Liver (tissue), 9 donors: Measurements from ENCODE around the gene PET100. TPM values are rescaled to one million over a fixed set of nuclear protein-coding genes. Genes with fewer than 3 reads are reported as not detected.

ENCODE experiments used
- DNase-seq: peaks from one replicate; pipeline ENCODE4 v3.0.0-alpha.2; 2017; ENCODE audit warnings: low spot score
- H3K27ac ChIP-seq, 2 donors: one replicate each; pipeline ENCODE4 v1.7.0; 2013; ENCODE audit warnings: inconsistent platforms in 2 of 2, low read length in 2 of 2, control low read depth in 1 of 2, low read depth in 1 of 2, mild to moderate bottlenecking in 1 of 2
- H3K27me3 ChIP-seq, 4 donors: one replicate each; pipeline versions ENCODE4 v1.6.1 to v1.7.0; 2013; ENCODE audit warnings: low read length in 3 of 4, inconsistent platforms in 1 of 4, mild to moderate bottlenecking in 1 of 4, moderate library complexity in 1 of 4; ENCODE audit not compliant: control insufficient read depth in 4 of 4, insufficient read depth in 4 of 4
- H3K36me3 ChIP-seq, 4 donors: one replicate each; pipeline versions ENCODE4 v1.6.1 to v1.7.0; 2013; ENCODE audit warnings: low read length in 3 of 4, mild to moderate bottlenecking in 3 of 4, low read depth in 1 of 4, moderate library complexity in 1 of 4; ENCODE audit not compliant: control insufficient read depth in 4 of 4, insufficient read depth in 3 of 4
- H3K4me1 ChIP-seq, 4 donors: one replicate each; pipeline versions ENCODE4 v1.6.1 to v1.7.0; 2013; ENCODE audit warnings: low read length in 3 of 4, mild to moderate bottlenecking in 3 of 4, moderate library complexity in 1 of 4; ENCODE audit not compliant: control insufficient read depth in 4 of 4, insufficient read depth in 4 of 4
- H3K4me3 ChIP-seq, 3 donors: one replicate each; pipeline versions ENCODE4 v1.6.1 to v1.7.0; 2013; ENCODE audit warnings: low read length in 3 of 3, control low read depth in 1 of 3, low read depth in 1 of 3, mild to moderate bottlenecking in 1 of 3
- H3K9ac ChIP-seq, 2 donors: one replicate each; pipeline ENCODE4 v1.7.0; 2013; ENCODE audit warnings: low read length in 2 of 2, mild to moderate bottlenecking in 2 of 2, moderate library complexity in 2 of 2, control low read depth in 1 of 2, low read depth in 1 of 2
- H3K9me3 ChIP-seq, 4 donors: one replicate each; pipeline versions ENCODE4 v1.6.1 to v1.7.0; 2013; ENCODE audit warnings: low read length in 3 of 4; ENCODE audit not compliant: control insufficient read depth in 4 of 4
- ATF3 ChIP-seq: IDR thresholded peaks from 2 replicates; pipeline ENCODE4 v1.6.1; 2016; ENCODE audit warnings: antibody characterized with exemption
- EGR1 ChIP-seq, 2 donors: IDR thresholded peaks; 2 replicates each; pipeline ENCODE4 v1.6.1; 2016 to 2018; ENCODE audit warnings: antibody characterized with exemption in 2 of 2, low read depth in 2 of 2
- FOXA1 ChIP-seq: IDR thresholded peaks from 2 replicates; pipeline ENCODE4 v1.6.1; 2016; ENCODE audit warnings: antibody characterized with exemption
- FOXA2 ChIP-seq: IDR thresholded peaks from 2 replicates; pipeline ENCODE4 v1.6.1; 2016; ENCODE audit warnings: antibody characterized with exemption
- GABPA ChIP-seq, 2 donors: IDR thresholded peaks in 1 of 2; conservative IDR thresholded peaks in 1 of 2; 2 replicates each; pipeline ENCODE4 v1.6.1; 2016; ENCODE audit warnings: antibody characterized with exemption in 2 of 2, mild to moderate bottlenecking in 1 of 2, moderate library complexity in 1 of 2
- HNF4A ChIP-seq, 2 donors: conservative IDR thresholded peaks; 2 replicates each; pipeline ENCODE4 v1.6.1; 2016; ENCODE audit warnings: antibody characterized with exemption in 2 of 2, mild to moderate bottlenecking in 2 of 2
- JUND ChIP-seq, 2 donors: IDR thresholded peaks; 2 replicates each; pipeline ENCODE4 v1.6.1; 2016; ENCODE audit warnings: antibody characterized with exemption in 2 of 2
- NR2F2 ChIP-seq: IDR thresholded peaks from 2 replicates; pipeline ENCODE4 v1.6.1; 2016; ENCODE audit warnings: antibody characterized with exemption
- RAD21 ChIP-seq, 2 donors: IDR thresholded peaks; 2 replicates each; pipeline ENCODE4 v1.6.1; 2016; ENCODE audit warnings: antibody characterized with exemption in 2 of 2, mild to moderate bottlenecking in 2 of 2
- REST ChIP-seq: IDR thresholded peaks from 2 replicates; pipeline ENCODE4 v1.6.1; 2016; ENCODE audit warnings: antibody characterized with exemption, mild to moderate bottlenecking
- RXRA ChIP-seq, 2 donors: IDR thresholded peaks; 2 replicates each; pipeline ENCODE4 v1.6.1; 2017 to 2018; ENCODE audit warnings: antibody characterized with exemption in 2 of 2, mild to moderate bottlenecking in 1 of 2
- SP1 ChIP-seq: IDR thresholded peaks from 2 replicates; pipeline ENCODE4 v1.6.1; 2018; ENCODE audit warnings: antibody characterized with exemption, mild to moderate bottlenecking
- TAF1 ChIP-seq: conservative IDR thresholded peaks from 2 replicates; pipeline ENCODE4 v1.6.1; 2016; ENCODE audit warnings: antibody characterized with exemption, mild to moderate bottlenecking
- YY1 ChIP-seq: IDR thresholded peaks from 2 replicates; pipeline ENCODE4 v1.6.1; 2016; ENCODE audit warnings: antibody characterized with exemption, mild to moderate bottlenecking
- WGBS: extraction: QIAGEN DNeasy Blood & Tissue Kit; methylation state at CpG from one replicate; pipeline ENCODE4 v1.1.7; 2013; 5-methylcytosine and 5-hydroxymethylcytosine counted together
- polyA plus RNA-seq, 2 donors: library from polyadenylated mRNA; stranded (reverse) in 1 of 2; unstranded in 1 of 2; fragments of 200-250 nt in 1 of 2; fragments of >200 nt in 1 of 2; fragmentation: Nextera tagmentation in 1 of 2; extraction: Ambion mirVana in 1 of 2; gene quantifications; one replicate each; pipeline versions ENCODE4 v1.2.1 to v1.2.3, GENCODE V29; 2013 to 2015
- total RNA-seq, 2 donors: library from RNA; depleted of rRNA; stranded (reverse); fragments of >200 nt; gene quantifications; one replicate each; pipeline ENCODE4 v1.2.3, GENCODE V29; 2014
- donor health status: healthy.
- donor health status: healthy.
- donor health status: healthy.
- donor health status: healthy.
- donor health status: healthy.

Gene PET100
- total and polyA plus RNA-seq, 4 donors = 4.8 to 225 (median 26.7) TPM

GRCh38 chr19:7669641-7670040 is 40.0 kb downstream of the PET100 start (continued):
- TF ChIP-seq YY1 = no peak

- Histone ChIP-seq H3K27me3 (peaks cover 0 to 4% (median 0%) of the 10 kb centered on the region in 4 donors), H3K4me3 (no peak overlapping the region), H3K4me1 (peaks cover 0 to 4% (median 3%) of the 10 kb centered on the region in 4 donors), H3K9ac (no peak overlapping the region), H3K9me3 (no peaks in the 10 kb centered on the region), H3K36me3 (no peaks in the 10 kb centered on the region), H3K27ac (no peak overlapping the region)
- 4% methylated on average over 43 of the region's 43 CpGs for WGBS
- TF ChIP-seq JUND (IDR thresholded peaks at IDR 0.05) = no peak
- no peak for TF ChIP-seq GABPA (IDR thresholded peaks at IDR 0.05 in 1 of 2, conservative IDR thresholded peaks at IDR 0.05 in 1 of 2)
- TF ChIP-seq SP1 = no peak
- TF ChIP-seq NR2F2 = no peak
- TF ChIP-seq HNF4A (conservative IDR thresholded peaks at IDR 0.05) = no peak
- no peak for TF ChIP-seq FOXA2
- TF ChIP-seq RAD21 (IDR thresholded peaks at IDR 0.05) = no peak
- TF ChIP-seq TAF1 = no peak
- TF ChIP-seq ATF3 = no peak
- no peak for TF ChIP-seq RXRA (IDR thresholded peaks at IDR 0.05)
- no peak for TF ChIP-seq FOXA1
- no peak for TF ChIP-seq YY1
- TF ChIP-seq REST = no peak
- no peak for DNase-seq
Measured at GRCh38 chr19:7670150-7670783, 40.7 kb downstream of the PET100 start.

- Histone ChIP-seq H3K4me3 (no peak overlapping the region), H3K27ac (no peak overlapping the region), H3K27me3 (peaks cover 0 to 4% (median 0%) of the 10 kb centered on the region in 4 donors), H3K9me3 (no peaks in the 10 kb centered on the region), H3K9ac (no peak overlapping the region), H3K4me1 (peaks cover 0 to 4% (median 3%) of the 10 kb centered on the region in 4 donors), H3K36me3 (no peaks in the 10 kb centered on the region)
- DNase-seq = no peak
- 46% methylated on average over 9 of the region's 9 CpGs for WGBS
- TF ChIP-seq EGR1 (IDR thresholded peaks at IDR 0.05; ENCODE audit: low read depth in 2 of 2) (no peak), RAD21 (IDR thresholded peaks at IDR 0.05) (no peak), FOXA2 (no peak), HNF4A (conservative IDR thresholded peaks at IDR 0.05) (no peak), NR2F2 (no peak), ATF3 (no peak)
Measured at GRCh38 chr19:7670790-7671189, 41.2 kb downstream of the PET100 start.
